B cell (primary cell): Measurements from ENCODE around the gene ANXA10.

Experiments
- CTCF ChIP-seq: fragments of 200-600 bp; IDR thresholded peaks from one replicate; pipeline ENCODE4 v1.8.0; 2022; ENCODE audit warnings: antibody characterized with exemption, mild to moderate bottlenecking
- EZH2 ChIP-seq: IDR thresholded peaks from 2 replicates; pipeline ENCODE4 v1.6.1; 2012; ENCODE audit warnings: borderline replicate concordance, low read depth, mild to moderate bottlenecking, moderate library complexity, low read length; ENCODE audit not compliant: insufficient read depth, poor library complexity, severe bottlenecking

GRCh38 chr4:168045354-168045753, 47.0 kb upstream of the ANXA10 start:
- TF ChIP-seq CTCF (no peak), EZH2 (no peak)
